ENCODE data around the gene CYP19A1. TPM values are rescaled to one million over a fixed set of nuclear protein-coding genes. Genes with fewer than 3 reads are reported as not detected.

CYP19A1 gene
- polyA plus RNA-seq, 1 experiment = not detected

GRCh38 chr15:51260202-51260601, 78.2 kb downstream of the CYP19A1 start:
- DNase-seq (ENCODE audit: low read depth, low spot score) = no peak
- POLR2A ChIA-PET = no interaction called here
- Histone ChIP-seq H3K4me3 (ENCODE audit: low read depth, low read length) (no peak overlapping the region), H3K27me3 (ENCODE audit: control insufficient read depth, insufficient read depth, low read length) (peaks cover 29% of the 10 kb centered on the region), H3K27ac (ENCODE audit: low read depth, low read length) (no peak overlapping the region), H3K9me3 (ENCODE audit: control insufficient read depth, insufficient read depth, low read length) (no peaks in the 10 kb centered on the region; the same call in 1 of the 2 replicates)
- CTCF ChIA-PET = no interaction called here
- TF ChIP-seq CTCF (IDR thresholded peaks at IDR 0.05; ENCODE audit: low read depth, low read length) = no peak

GRCh38 chr15:51255533-51255932, 82.9 kb downstream of the CYP19A1 start:
- no peak for TF ChIP-seq CTCF (IDR thresholded peaks at IDR 0.05; ENCODE audit: low read depth, low read length)
- POLR2A ChIA-PET = no interaction called here
- CTCF ChIA-PET = interaction anchor here (0.7 to 1.5 kb wide), 5 partner anchors 18 to 148 kb away, joined by 3 to 6 read pairs (median 4); no protein-coding TSS in a partner anchor
- H3K4me3 ChIP-seq (ENCODE audit: low read depth, low read length) = no peak overlapping the region
- H3K9me3 ChIP-seq (ENCODE audit: control insufficient read depth, insufficient read depth, low read length) = no peaks in the 10 kb centered on the region
- H3K27me3 ChIP-seq (ENCODE audit: control insufficient read depth, insufficient read depth, low read length) = peaks cover 26% of the 10 kb centered on the region
- no peak overlapping the region for H3K27ac ChIP-seq (ENCODE audit: low read depth, low read length)
- DNase-seq (ENCODE audit: low read depth, low spot score) = no peak

GRCh38 chr15:51253366-51253765, 85.0 kb downstream of the CYP19A1 start:
- ChIA-PET POLR2A (no interaction called here), CTCF (no interaction called here)
- Histone ChIP-seq H3K27ac (ENCODE audit: low read depth, low read length) (no peak overlapping the region), H3K9me3 (ENCODE audit: control insufficient read depth, insufficient read depth, low read length) (no peaks in the 10 kb centered on the region), H3K27me3 (ENCODE audit: control insufficient read depth, insufficient read depth, low read length) (peaks cover 29% of the 10 kb centered on the region), H3K4me3 (ENCODE audit: low read depth, low read length) (no peak overlapping the region)
- no peak for DNase-seq (ENCODE audit: low read depth, low spot score)
- TF ChIP-seq CTCF (IDR thresholded peaks at IDR 0.05; ENCODE audit: low read depth, low read length) = no peak

GRCh38 chr15:51252671-51253070, 85.7 kb downstream of the CYP19A1 start:
- no peak for TF ChIP-seq CTCF (IDR thresholded peaks at IDR 0.05; ENCODE audit: low read depth, low read length)
- Histone ChIP-seq H3K9me3 (ENCODE audit: control insufficient read depth, insufficient read depth, low read length) (no peaks in the 10 kb centered on the region), H3K27me3 (ENCODE audit: control insufficient read depth, insufficient read depth, low read length) (peaks cover 24% of the 10 kb centered on the region), H3K27ac (ENCODE audit: low read depth, low read length) (no peak overlapping the region), H3K4me3 (ENCODE audit: low read depth, low read length) (no peak overlapping the region)
- ChIA-PET CTCF (no interaction called here), POLR2A (no interaction called here)
- no peak for DNase-seq (ENCODE audit: low read depth, low spot score)

GRCh38 chr15:51251556-51251955, 86.8 kb downstream of the CYP19A1 start:
- Histone ChIP-seq H3K27me3 (ENCODE audit: control insufficient read depth, insufficient read depth, low read length) (peaks cover 23% of the 10 kb centered on the region), H3K27ac (ENCODE audit: low read depth, low read length) (no peak overlapping the region), H3K9me3 (ENCODE audit: control insufficient read depth, insufficient read depth, low read length) (no peaks in the 10 kb centered on the region), H3K4me3 (ENCODE audit: low read depth, low read length) (no peak overlapping the region)
- POLR2A ChIA-PET = no interaction called here
- no peak for DNase-seq (ENCODE audit: low read depth, low spot score)
- CTCF ChIA-PET = no interaction called here
- TF ChIP-seq CTCF (IDR thresholded peaks at IDR 0.05; ENCODE audit: low read depth, low read length) = no peak
